ENCODE results near the gene NCCRP1. TPM values are rescaled to one million over a fixed set of nuclear protein-coding genes. Genes with fewer than 3 reads are reported as not detected.

Gene NCCRP1
- total RNA-seq, 1 donor from 2014 or later = 0.20 TPM

- no peak for DNase-seq (ENCODE audit: low read depth)
Measured at GRCh38 chr19:39246951-39247669, 50.3 kb downstream of the NCCRP1 start.

DNA sequence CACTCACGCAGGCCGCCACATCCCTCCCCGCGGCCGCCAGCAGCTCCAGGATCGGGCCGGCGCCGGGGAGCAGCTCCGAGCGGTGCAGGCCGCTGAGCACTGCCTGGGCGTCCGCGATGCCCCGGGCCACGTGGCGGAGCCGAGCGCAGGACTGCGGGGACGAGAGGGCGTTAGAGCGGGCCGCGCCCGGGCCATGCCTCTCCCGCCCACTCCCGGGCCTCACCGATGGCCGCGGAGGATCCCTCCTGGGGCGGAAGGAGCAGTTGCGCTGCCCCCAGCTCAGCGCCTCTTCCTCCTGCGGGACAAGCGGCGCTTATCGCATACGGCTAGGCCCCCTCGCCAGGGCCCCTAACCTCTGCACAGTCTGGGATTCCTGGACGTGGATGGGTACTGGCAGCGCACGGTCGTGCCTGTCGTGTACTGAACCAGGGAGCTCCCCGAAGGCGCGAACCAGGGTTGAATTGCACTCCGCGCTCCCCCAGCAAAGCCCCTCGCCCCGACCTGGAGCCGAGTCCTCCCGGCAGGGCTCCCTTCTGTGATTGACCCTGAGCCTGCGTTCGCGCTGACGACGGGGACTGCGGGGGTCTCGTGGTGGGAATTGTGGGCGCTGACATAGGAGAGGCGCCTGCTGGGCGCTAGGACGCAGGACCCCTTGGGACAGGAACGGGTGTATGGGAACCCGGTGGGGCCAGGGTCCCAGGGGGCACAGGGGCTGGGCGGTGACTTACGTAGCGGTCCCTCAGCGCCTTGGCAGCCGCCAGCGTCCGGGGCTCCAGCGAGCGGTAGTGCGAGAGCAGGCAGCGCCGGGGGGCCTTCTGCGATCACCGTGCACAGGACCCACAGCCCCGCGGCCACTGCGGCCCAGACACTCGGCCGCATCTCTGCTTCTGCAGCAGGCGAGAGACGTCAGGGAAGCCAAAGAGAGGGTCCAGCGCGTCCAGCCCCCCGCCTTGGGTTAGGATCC lies 51.2 kb downstream of the NCCRP1 start:
- no peak for DNase-seq (ENCODE audit: low read depth)

DNA sequence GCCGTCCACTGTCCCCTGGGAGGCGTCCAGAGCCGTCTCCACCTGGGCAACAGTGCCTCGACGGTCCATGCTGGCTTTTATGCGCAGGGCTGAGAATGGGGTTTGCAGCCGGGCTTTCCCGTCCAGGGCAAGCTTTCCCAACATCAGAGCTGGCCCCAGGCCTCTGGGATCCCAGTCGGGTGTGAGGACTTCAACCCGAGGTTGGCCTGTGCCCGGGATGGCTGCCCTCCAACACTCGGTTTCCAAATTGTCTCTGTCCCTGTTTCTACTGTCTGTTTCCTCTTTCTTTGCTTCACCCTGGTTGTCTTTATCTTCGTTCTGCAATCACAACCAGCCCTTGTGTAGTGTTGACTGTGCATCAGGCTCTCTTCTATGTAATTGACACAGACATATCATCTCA lies 52.0 kb downstream of the NCCRP1 start, which contains the start of gene IFNL4:
Gene IFNL4, minus strand, starts transcription at position 51 of the 400 bp plus-strand sequence.
- DNase-seq (ENCODE audit: low read depth) = no peak

- DNase-seq (ENCODE audit: low read depth) = no peak
Measured at GRCh38 chr19:39251081-39251480, 54.3 kb downstream of the NCCRP1 start.

Other genes with a start within 250 kb of the NCCRP1 start
- 25.2 and 82.6 TPM in 2 replicates for gene FBXO17, start 221.2 kb upstream of the NCCRP1 start, total RNA-seq
- 5.8 and 5.9 TPM in 2 replicates for gene FBXO27, start 164.4 kb upstream of the NCCRP1 start, total RNA-seq
- not detected in 2 replicates for gene ACP7, start 112.6 kb upstream of the NCCRP1 start, total RNA-seq
- 5.0 and 17.7 TPM in 2 replicates for gene PAK4, start 71.2 kb upstream of the NCCRP1 start, total RNA-seq
- gene SYCN, start 7.3 kb downstream of the NCCRP1 start, total RNA-seq = not detected in 2 replicates
- gene IFNL3, start 48.0 kb downstream of the NCCRP1 start, total RNA-seq = not detected in 2 replicates
- gene IFNL4, start 51.9 kb downstream of the NCCRP1 start, total RNA-seq = not detected in 2 replicates
- gene IFNL2, start 71.4 kb downstream of the NCCRP1 start, total RNA-seq = not detected in 2 replicates
- gene IFNL1, start 99.4 kb downstream of the NCCRP1 start, total RNA-seq = not detected in 2 replicates
- 0.15 TPM in 1 of 2 replicates, not detected in the other for gene LRFN1, start 123.9 kb downstream of the NCCRP1 start, total RNA-seq
- gene GMFG, start 139.1 kb downstream of the NCCRP1 start, total RNA-seq = not detected in 2 replicates
- gene SAMD4B, start 145.5 kb downstream of the NCCRP1 start, total RNA-seq = 20.1 and 100 TPM in 2 replicates
- 23.1 and 40.9 TPM in 2 replicates for gene PAF1, start 194.1 kb downstream of the NCCRP1 start, total RNA-seq
- 19.3 and 29.7 TPM in 2 replicates for gene MED29, start 194.4 kb downstream of the NCCRP1 start, total RNA-seq
- 0.35 and 2.8 TPM in 2 replicates for gene ZFP36, start 209.9 kb downstream of the NCCRP1 start, total RNA-seq
- 6.1 and 12.9 TPM in 2 replicates for gene PLEKHG2, start 215.7 kb downstream of the NCCRP1 start, total RNA-seq
- gene RPS16, start 239.0 kb downstream of the NCCRP1 start, total RNA-seq = 34.7 and 44.3 TPM in 2 replicates
- gene SUPT5H, start 248.6 kb downstream of the NCCRP1 start, total RNA-seq = 55.4 and 114 TPM in 2 replicates